Breast epithelium (tissue), 4 donors: ENCODE data around the gene ADAMTSL2. TPM values are rescaled to one million over a fixed set of nuclear protein-coding genes. Genes with fewer than 3 reads are reported as not detected.

Experiments used
- DNase-seq, 2 donors: peaks; one replicate each; pipeline ENCODE4 v3.0.0-alpha.2; 2019; ENCODE audit warnings: low spot score in 2 of 2
- H3K27ac ChIP-seq, 2 donors: fragments of 200-600 bp; sonication (generic) in 1 of 2; one replicate each; pipeline ENCODE4 v1.5.1; 2016 to 2019; ENCODE audit warnings: mild to moderate bottlenecking in 1 of 2
- H3K27me3 ChIP-seq, 2 donors: fragments of 200-600 bp; sonication (generic) in 1 of 2; one replicate each; pipeline versions ENCODE4 v1.5.1 to v1.6.0; 2017 to 2019; ENCODE audit warnings: control low read depth in 1 of 2, mild to moderate bottlenecking in 1 of 2
- H3K36me3 ChIP-seq: fragments of 200-600 bp; one replicate; pipeline ENCODE4 v1.5.1; 2019
- H3K4me1 ChIP-seq, 2 donors: fragments of 200-600 bp; sonication (generic); one replicate each; pipeline ENCODE4 v1.5.1; 2016 to 2019; ENCODE audit warnings: control low read depth in 1 of 2
- H3K4me3 ChIP-seq, 3 donors: fragments of 200-600 bp; sonication (generic); 1 replicate in 2 of 3; 2 replicates in 1 of 3; pipeline ENCODE4 v1.5.1; 2016 to 2019; ENCODE audit warnings: mild to moderate bottlenecking in 3 of 3, moderate library complexity in 2 of 3
- H3K9me3 ChIP-seq, 2 donors: fragments of 200-600 bp; sonication (generic) in 1 of 2; one replicate each; pipeline ENCODE4 v1.5.1; 2016 to 2019; ENCODE audit warnings: control low read depth in 1 of 2
- CTCF ChIP-seq, 3 donors: fragments of 450-650 bp; IDR thresholded peaks; one replicate each; pipeline ENCODE4 v1.5.1; 2016 to 2017; ENCODE audit warnings: antibody characterized with exemption in 3 of 3, mild to moderate bottlenecking in 3 of 3, moderate library complexity in 3 of 3
- POLR2A ChIP-seq: fragments of 450-650 bp; IDR thresholded peaks from one replicate; pipeline ENCODE4 v1.6.1; 2016; ENCODE audit warnings: antibody characterized with exemption, mild to moderate bottlenecking, moderate library complexity
- POLR2AphosphoS5 ChIP-seq, 3 donors: sonication (generic); formaldehyde crosslinking; IDR thresholded peaks; one replicate each; pipeline ENCODE4 v1.6.1; 2017; ENCODE audit warnings: antibody characterized with exemption in 3 of 3
- intact Hi-C: fragments of 100-400 bp; cut with DNase I; formaldehyde crosslinking; loops from one replicate; pipeline ENCODE4 v1.15.1; 2023; ENCODE audit warnings: low total_unique reads
- total RNA-seq, 3 donors: library from RNA; depleted of rRNA; stranded (reverse); fragments of >200 nt; gene quantifications; one replicate each; pipeline ENCODE4 v1.1.0, GENCODE V29; 2016

The ADAMTSL2 gene
- total RNA-seq, 3 donors from 2014 or later = 0.33 to 0.80 (median 0.44) TPM

DNA sequence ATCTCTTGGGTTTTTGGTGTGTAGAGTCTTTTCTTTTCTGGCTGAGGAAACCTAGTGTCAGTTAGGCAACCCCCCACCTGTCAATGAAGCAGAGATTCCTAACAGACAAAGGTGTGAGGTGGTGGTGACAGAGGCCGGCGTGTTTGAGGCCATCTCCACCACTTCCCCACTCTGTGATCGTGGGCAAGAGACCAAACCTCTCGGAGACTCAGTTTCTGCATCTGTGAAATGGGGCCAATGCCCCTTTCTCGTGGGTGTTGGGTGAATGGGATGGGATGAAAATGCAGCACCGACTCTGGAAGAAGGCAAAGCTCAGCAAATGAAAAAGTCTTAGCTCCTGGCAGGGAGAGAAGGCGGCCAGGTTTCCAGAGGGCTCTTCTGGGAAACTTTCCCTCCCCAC is 73.9 kb downstream of the ADAMTSL2 start:
- Histone ChIP-seq H3K4me1 (no peaks in the 10 kb centered on the region), H3K27ac (no peak overlapping the region), H3K4me3 (no peak overlapping the region), H3K9me3 (no peaks in the 10 kb centered on the region), H3K36me3 (no peaks in the 10 kb centered on the region), H3K27me3 (peaks cover 2 to 92% of the 10 kb centered on the region in 2 donors)
- TF ChIP-seq POLR2A = no peak
- no peak for TF ChIP-seq CTCF (IDR thresholded peaks at IDR 0.05)
- no peak for TF ChIP-seq POLR2AphosphoS5 (IDR thresholded peaks at IDR 0.05)
- intact Hi-C loops = no loop called here
- no peak for DNase-seq

- DNase-seq = no peak
- TF ChIP-seq CTCF (IDR thresholded peaks at IDR 0.05) (no peak), POLR2AphosphoS5 (IDR thresholded peaks at IDR 0.05) (no peak), POLR2A (no peak)
- Histone ChIP-seq H3K27me3 (peaks cover 2 to 92% of the 10 kb centered on the region in 2 donors), H3K27ac (no peak overlapping the region), H3K36me3 (no peaks in the 10 kb centered on the region), H3K4me3 (peak overlapping the region in 2 of 3 donors; percentile 11 to 34), H3K4me1 (no peaks in the 10 kb centered on the region), H3K9me3 (no peaks in the 10 kb centered on the region)
- intact Hi-C loops = no loop called here
These were observed 74.4 kb downstream of the ADAMTSL2 start for GRCh38 chr9:133608889-133609288.

DNA sequence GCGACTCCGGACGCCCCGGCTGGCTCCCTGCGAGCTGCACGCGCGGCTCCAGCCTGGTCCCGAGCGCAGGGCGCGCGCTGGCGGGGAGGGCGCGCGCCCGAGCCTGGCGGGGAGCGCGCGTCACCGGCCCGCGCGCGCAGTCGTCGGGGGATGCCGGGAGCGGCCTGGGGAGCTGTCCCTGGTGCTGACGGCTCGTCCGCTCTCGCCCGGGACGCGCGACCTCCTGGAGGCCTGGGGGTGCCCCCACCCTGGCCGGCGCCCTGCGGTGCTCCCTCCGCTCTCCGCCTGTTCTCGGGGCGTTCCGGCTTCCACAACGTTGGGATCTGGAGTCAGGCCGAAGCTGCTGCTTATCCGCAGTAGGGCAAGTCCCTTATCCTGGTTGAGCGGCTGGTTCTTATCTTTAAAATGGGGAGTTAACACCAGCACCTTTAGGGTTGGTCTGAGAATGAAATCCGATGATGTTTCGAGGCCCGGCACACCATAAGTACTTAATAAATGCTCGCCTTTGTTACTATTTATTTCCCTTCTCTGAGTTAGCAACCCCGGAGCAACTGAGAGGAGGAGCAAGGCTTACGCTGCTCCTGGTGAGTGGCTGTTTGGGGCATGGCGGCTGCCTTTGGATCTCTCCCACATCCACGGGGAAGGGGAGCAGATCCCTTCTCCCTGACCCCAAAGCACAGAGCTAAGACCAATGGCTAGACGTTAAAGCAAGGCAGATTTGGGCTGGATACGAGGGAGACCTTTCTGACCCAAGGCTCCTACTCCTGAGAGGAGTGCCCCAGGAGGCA is 75.0 kb downstream of the ADAMTSL2 start, which contains the start of gene FAM163B:
FAM163B (minus strand) TSS at position 79 of the 788 bp plus-strand sequence. CDS start 29,166 bp downstream, outside the sequence.
- Histone ChIP-seq H3K36me3 (no peaks in the 10 kb centered on the region), H3K4me3 (peak within 1 kb of the TSS in 2 of 3 donors; percentile 11 to 34), H3K4me1 (no peaks in the 10 kb centered on the region), H3K27me3 (peaks cover 2 to 95% of the 10 kb centered on the region in 2 donors), H3K9me3 (no peaks in the 10 kb centered on the region), H3K27ac (no peak within 1 kb of the TSS)
- DNase-seq = no peak
- intact Hi-C loops = no loop called here
- no peak for TF ChIP-seq CTCF (IDR thresholded peaks at IDR 0.05)

GRCh38 chr9:133610845-133611244 is 76.3 kb downstream of the ADAMTSL2 start:
- DNase-seq = no peak
- H3K4me3 ChIP-seq = no peak overlapping the region
- no peak overlapping the region for H3K27ac ChIP-seq
- TF ChIP-seq POLR2A (no peak), POLR2AphosphoS5 (IDR thresholded peaks at IDR 0.05) (no peak)
- H3K4me1 ChIP-seq = no peaks in the 10 kb centered on the region
- intact Hi-C loops = no loop called here
- peaks cover 2 to 95% of the 10 kb centered on the region in 2 donors for H3K27me3 ChIP-seq
- H3K9me3 ChIP-seq = no peaks in the 10 kb centered on the region
- no peaks in the 10 kb centered on the region for H3K36me3 ChIP-seq

DNA sequence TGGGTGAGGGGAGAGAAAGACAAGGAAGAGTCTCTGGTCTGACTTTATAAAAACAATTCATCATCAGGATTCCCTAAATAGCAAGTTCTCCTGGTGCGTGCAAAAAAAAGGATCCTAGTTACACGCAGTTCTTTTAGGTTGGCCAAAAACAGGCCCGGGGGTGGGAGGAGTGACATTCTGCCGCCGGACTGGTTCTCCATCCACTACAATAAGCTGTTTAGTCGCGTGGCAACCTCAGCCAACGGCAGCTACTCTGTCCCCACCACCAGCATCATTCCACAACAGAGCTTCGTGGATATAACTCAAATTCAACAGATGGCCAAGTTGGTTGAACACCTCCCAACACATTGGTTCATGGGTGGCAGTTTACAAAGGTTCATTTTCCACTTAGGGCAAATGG is 77.5 kb downstream of the ADAMTSL2 start:
- Histone ChIP-seq H3K36me3 (no peaks in the 10 kb centered on the region), H3K4me1 (no peaks in the 10 kb centered on the region), H3K27ac (no peak overlapping the region), H3K4me3 (no peak overlapping the region), H3K9me3 (no peaks in the 10 kb centered on the region), H3K27me3 (peaks cover 2 to 95% of the 10 kb centered on the region in 2 donors)
- no peak for TF ChIP-seq POLR2A
- no peak for TF ChIP-seq CTCF (IDR thresholded peaks at IDR 0.05)
- no peak for TF ChIP-seq POLR2AphosphoS5 (IDR thresholded peaks at IDR 0.05)
- DNase-seq = no peak
- intact Hi-C loops = no loop called here
